ENCODE measurements around the gene TMC5.
"Not testable (repeated sequence)": the region's sequence is repeated elsewhere in the genome, so short reads cannot be mapped to it uniquely, and the experiment has no call there.

TMC5 gene

GRCh38 chr16:19532601-19533000 is 114.9 kb downstream of the TMC5 start:
- no peak for DNase-seq (ENCODE audit: low spot score)
- in situ Hi-C loops (cut with MboI; ENCODE audit: low pct_unique_long_range_greater_than_20kb, low sequenced_read_pairs, unreplicated experiment) = no loop called here
- TF ChIP-seq CTCF (IDR thresholded peaks at IDR 0.05; ENCODE audit: extremely low read depth, insufficient read depth, missing control alignments) = no peak

- no peak for DNase-seq (ENCODE audit: low spot score)
- TF ChIP-seq CTCF (IDR thresholded peaks at IDR 0.05; ENCODE audit: extremely low read depth, insufficient read depth, missing control alignments) = no peak
- in situ Hi-C loops (cut with MboI; ENCODE audit: low pct_unique_long_range_greater_than_20kb, low sequenced_read_pairs, unreplicated experiment) = no loop called here
Measured at GRCh38 chr16:19540241-19540970, 122.7 kb downstream of the TMC5 start.

- DNase-seq (ENCODE audit: low spot score) = no peak
- in situ Hi-C loops (cut with MboI; ENCODE audit: low pct_unique_long_range_greater_than_20kb, low sequenced_read_pairs, unreplicated experiment) = no loop called here
- TF ChIP-seq CTCF (IDR thresholded peaks at IDR 0.05; ENCODE audit: extremely low read depth, insufficient read depth, missing control alignments) = no peak
Measured at GRCh38 chr16:19542138-19542821, 124.6 kb downstream of the TMC5 start.

GRCh38 chr16:19543278-19543996 is 125.8 kb downstream of the TMC5 start:
- in situ Hi-C loops (cut with MboI; ENCODE audit: low pct_unique_long_range_greater_than_20kb, low sequenced_read_pairs, unreplicated experiment); DNase-seq (ENCODE audit: low spot score): not testable (repeated sequence)

- no peak for TF ChIP-seq CTCF (IDR thresholded peaks at IDR 0.05; ENCODE audit: extremely low read depth, insufficient read depth, missing control alignments)
- DNase-seq (ENCODE audit: low spot score) = no peak
- in situ Hi-C loops (cut with MboI; ENCODE audit: low pct_unique_long_range_greater_than_20kb, low sequenced_read_pairs, unreplicated experiment) = no loop called here
Measured at GRCh38 chr16:19548144-19548543, 130.5 kb downstream of the TMC5 start.

Measured in GM13977 (cell line).